Stimulated activated CD8-positive, alpha-beta memory T cell treated with anti-CD3 and anti-CD28 coated beads, Interleukin-2, amount 100 ng/mL, for 48 hours (primary cell): ENCODE measurements around the gene PI4K2A.

Source experiments
- DNase-seq, 2 donors: peaks; one replicate each; pipeline ENCODE4 v3.0.0-alpha.2; 2020; ENCODE audit warnings: low read depth in 2 of 2

PI4K2A gene

GRCh38 chr10:97705006-97705670 lies 64.7 kb downstream of the PI4K2A start:
- DNase-seq, result no peak

GRCh38 chr10:97707134-97707861 lies 66.8 kb downstream of the PI4K2A start:
- DNase-seq, result no peak

GRCh38 chr10:97708167-97708566 lies 67.7 kb downstream of the PI4K2A start:
- no peak for DNase-seq

- no peak for DNase-seq
Measured at GRCh38 chr10:97708976-97709946, 68.8 kb downstream of the PI4K2A start.

GRCh38 chr10:97711640-97712572 lies 71.4 kb downstream of the PI4K2A start:
- no peak for DNase-seq

GRCh38 chr10:97713339-97713825 lies 72.9 kb downstream of the PI4K2A start, which contains the start of gene MARVELD1:
MARVELD1 (plus strand) TSS chr10:97713730; CDS start chr10:97713877, 147 bp downstream.
- DNase-seq, result no peak

GRCh38 chr10:97713826-97714400 lies 73.4 kb downstream of the PI4K2A start:
- no peak for DNase-seq

- no peak for DNase-seq
Measured at GRCh38 chr10:97714401-97715258, 74.2 kb downstream of the PI4K2A start.

- no peak for DNase-seq
Measured at GRCh38 chr10:97715259-97715874, 74.9 kb downstream of the PI4K2A start.

- no peak for DNase-seq
Measured at GRCh38 chr10:97717627-97718026, 77.2 kb downstream of the PI4K2A start.

GRCh38 chr10:97718178-97718577 lies 77.7 kb downstream of the PI4K2A start:
- no peak for DNase-seq

GRCh38 chr10:97718659-97719142 lies 78.2 kb downstream of the PI4K2A start:
- no peak for DNase-seq

- DNase-seq, result no peak
Measured at GRCh38 chr10:97719602-97720001, 79.1 kb downstream of the PI4K2A start.

- DNase-seq, result no peak
Measured at GRCh38 chr10:97721871-97722780, 81.7 kb downstream of the PI4K2A start.

- no peak for DNase-seq
Measured at GRCh38 chr10:97723001-97723400, 82.5 kb downstream of the PI4K2A start.

- no peak for DNase-seq
Measured at GRCh38 chr10:97724341-97724941, 84.0 kb downstream of the PI4K2A start.
